Lung (tissue), 12 donors: ENCODE measurements around the gene MCHR2. TPM values are rescaled to one million over a fixed set of nuclear protein-coding genes. Genes with fewer than 3 reads are reported as not detected.

ENCODE experiments used
- ATAC-seq: fragments of 200-7000 bp; cut with Tn5 transposase; one replicate; pipeline ENCODE4 v1.9.1; 2020; ENCODE audit warnings: moderate number of reproducible peaks; ENCODE audit not compliant: insufficient read depth, low FRiP score
- DNase-seq, 3 donors: peaks; one replicate each; pipeline ENCODE4 v3.0.0-alpha.2; 2013 to 2017
- H3K27ac ChIP-seq, 2 donors: one replicate each; pipeline ENCODE4 v1.5.1; 2013; ENCODE audit warnings: mild to moderate bottlenecking in 2 of 2, moderate library complexity in 2 of 2, control low read depth in 1 of 2, inconsistent platforms in 1 of 2, low read depth in 1 of 2, low read length in 1 of 2
- H3K27me3 ChIP-seq, 3 donors: one replicate each; pipeline ENCODE4 v1.5.1; 2013; ENCODE audit warnings: low read length in 2 of 3; ENCODE audit not compliant: control insufficient read depth in 3 of 3, insufficient read depth in 3 of 3
- H3K36me3 ChIP-seq, 4 donors: one replicate each; pipeline ENCODE4 v1.5.1; 2013; ENCODE audit warnings: low read length in 4 of 4, mild to moderate bottlenecking in 1 of 4, moderate library complexity in 1 of 4; ENCODE audit not compliant: control insufficient read depth in 4 of 4, insufficient read depth in 4 of 4
- H3K4me1 ChIP-seq, 5 donors: one replicate each; pipeline ENCODE4 v1.5.1; 2013; ENCODE audit warnings: low read length in 5 of 5, mild to moderate bottlenecking in 2 of 5, moderate library complexity in 1 of 5; ENCODE audit not compliant: control insufficient read depth in 5 of 5, insufficient read depth in 5 of 5
- H3K4me3 ChIP-seq: one replicate; pipeline ENCODE4 v1.5.1; 2013; ENCODE audit warnings: mild to moderate bottlenecking, control low read depth, moderate library complexity
- H3K9ac ChIP-seq, 2 donors: one replicate each; pipeline ENCODE4 v1.5.1; 2013; ENCODE audit warnings: low read length in 2 of 2, control low read depth in 1 of 2; ENCODE audit not compliant: insufficient read depth in 1 of 2
- H3K9me3 ChIP-seq, 4 donors: one replicate each; pipeline ENCODE4 v1.5.1; 2013; ENCODE audit warnings: low read length in 3 of 4, mild to moderate bottlenecking in 1 of 4, moderate library complexity in 1 of 4; ENCODE audit not compliant: control insufficient read depth in 4 of 4, insufficient read depth in 3 of 4
- CTCF ChIP-seq: IDR thresholded peaks from 2 replicates; pipeline ENCODE4 v1.5.1; 2012; ENCODE audit warnings: mild to moderate bottlenecking; ENCODE audit errors: control extremely low read depth, extremely low read depth
- WGBS, 2 donors: extraction: QIAGEN DNeasy Blood & Tissue Kit; methylation state at CpG; one replicate each; pipeline ENCODE4 v1.1.7; 2013; 5-methylcytosine and 5-hydroxymethylcytosine counted together
- polyA plus RNA-seq, 2 donors: library from polyadenylated mRNA; stranded (reverse); fragments of 200-250 nt; gene quantifications; one replicate each; pipeline ENCODE4 v1.2.1, GENCODE V29; 2013
- total RNA-seq, 2 donors: library from RNA; depleted of rRNA in 1 of 2; stranded (reverse); fragments of >200 nt in 1 of 2; gene quantifications; one replicate each; pipeline ENCODE4 v1.2.1, GENCODE V29; 2014 to 2021
- donor health status: control.
- donor health status: control.
- donor health status: Bipolar disorder and iron deficiency.
- donor health status: healthy.
- donor health status: DM: yes; HTN: yes; CAD: no.

The MCHR2 gene
- total and polyA plus RNA-seq, 4 donors = not detected

GRCh38 chr6:99979953-99980352, 14.1 kb downstream of the MCHR2 start:
- Histone ChIP-seq H3K4me3 (no peak overlapping the region), H3K36me3 (no peaks in the 10 kb centered on the region), H3K9ac (no peak overlapping the region), H3K9me3 (peaks cover 0 to 9% (median 0%) of the 10 kb centered on the region in 4 donors), H3K27ac (no peak overlapping the region), H3K4me1 (no peaks in the 10 kb centered on the region), H3K27me3 (no peaks in the 10 kb centered on the region)
- WGBS, 2 donors = 57 to 63% methylated on average over 1 of the region's 1 CpG
- no peak for DNase-seq
- ATAC-seq = no peak
- no peak for TF ChIP-seq CTCF

- H3K27me3 ChIP-seq = no peaks in the 10 kb centered on the region
- no peak overlapping the region for H3K9ac ChIP-seq
- H3K4me3 ChIP-seq = no peak overlapping the region
- no peaks in the 10 kb centered on the region for H3K36me3 ChIP-seq
- H3K4me1 ChIP-seq = no peaks in the 10 kb centered on the region
- no peaks in the 10 kb centered on the region for H3K9me3 ChIP-seq
- DNase-seq (no peak), ATAC-seq (no peak)
- no peak overlapping the region for H3K27ac ChIP-seq
- TF ChIP-seq CTCF = no peak
Observed at GRCh38 chr6:99967052-99967451, 27.0 kb downstream of the MCHR2 start.

GRCh38 chr6:99960027-99960426, 34.0 kb downstream of the MCHR2 start:
- 60 to 73% methylated on average over 1 of the region's 1 CpG for WGBS, 2 donors
- ATAC-seq = no peak

More at GRCh38 chr6:99960027-99960426, 34.0 kb downstream of the MCHR2 start:
- TF ChIP-seq CTCF = no peak
- Histone ChIP-seq H3K36me3 (no peaks in the 10 kb centered on the region), H3K9me3 (peaks cover 0 to 8% (median 3%) of the 10 kb centered on the region in 4 donors), H3K4me1 (no peaks in the 10 kb centered on the region), H3K9ac (no peak overlapping the region), H3K27ac (no peak overlapping the region), H3K27me3 (no peaks in the 10 kb centered on the region), H3K4me3 (no peak overlapping the region)
- DNase-seq = no peak
